GM19043 (cell line): ENCODE results near the gene ZNHIT1.
"Not testable (repeated sequence)": the region's sequence is repeated elsewhere in the genome, so short reads cannot be mapped to it uniquely, and the experiment has no call there.

Source experiments
- ATAC-seq: cut with Tn5 transposase; IDR thresholded peaks from one replicate; pipeline ENCODE4 v1.9.1; 2021; ENCODE audit warnings: low read depth; ENCODE audit not compliant: unreplicated experiment

ZNHIT1 gene

DNA sequence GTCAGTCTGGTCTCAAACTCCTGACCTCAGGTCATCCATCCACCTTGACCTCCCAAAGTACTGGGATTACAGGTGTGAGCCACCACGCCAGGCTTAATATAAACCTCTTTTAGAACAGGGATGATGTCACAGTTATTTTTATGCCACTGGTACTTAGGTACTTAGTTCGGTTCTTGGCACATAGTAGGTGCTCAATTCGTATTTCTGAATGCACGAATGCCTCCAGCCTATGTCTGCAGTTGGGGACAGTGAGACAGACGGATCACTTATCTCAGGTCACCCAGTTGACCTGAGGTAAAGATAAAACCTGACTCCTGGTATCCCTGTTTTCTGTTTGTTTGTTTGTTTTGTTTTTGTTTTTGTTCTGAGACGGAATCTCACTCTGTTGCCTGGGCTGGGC, 31.8 kb upstream of the ZNHIT1 start:
- no peak for ATAC-seq

DNA sequence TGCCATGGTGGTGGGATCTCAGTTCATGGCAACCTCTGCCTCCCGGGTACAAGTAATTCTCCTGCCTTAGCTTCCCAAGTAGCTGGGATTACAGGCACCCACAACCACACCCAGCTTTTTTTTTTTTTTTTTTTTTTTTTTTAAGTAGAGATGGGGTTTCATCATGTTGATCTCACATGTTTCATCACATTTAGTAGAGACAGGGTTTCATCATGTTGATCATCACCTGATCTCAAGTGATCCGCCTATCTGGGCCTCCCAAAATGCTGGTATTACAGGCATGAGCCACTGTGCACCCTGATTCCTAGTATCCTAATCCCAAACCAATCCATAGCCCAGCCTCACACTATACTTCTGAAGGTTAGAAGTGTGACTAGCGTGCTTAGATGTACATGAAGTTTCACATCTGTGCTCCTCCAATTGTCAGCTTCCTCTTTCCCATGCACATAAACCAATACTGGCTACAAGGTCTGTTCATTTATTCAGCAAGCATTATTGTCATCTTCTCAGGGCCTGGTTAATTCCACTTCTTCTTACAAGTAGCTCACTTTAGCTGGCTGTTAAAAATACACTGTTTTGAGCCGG, 31.0 kb upstream of the ZNHIT1 start:
- no peak for ATAC-seq

DNA sequence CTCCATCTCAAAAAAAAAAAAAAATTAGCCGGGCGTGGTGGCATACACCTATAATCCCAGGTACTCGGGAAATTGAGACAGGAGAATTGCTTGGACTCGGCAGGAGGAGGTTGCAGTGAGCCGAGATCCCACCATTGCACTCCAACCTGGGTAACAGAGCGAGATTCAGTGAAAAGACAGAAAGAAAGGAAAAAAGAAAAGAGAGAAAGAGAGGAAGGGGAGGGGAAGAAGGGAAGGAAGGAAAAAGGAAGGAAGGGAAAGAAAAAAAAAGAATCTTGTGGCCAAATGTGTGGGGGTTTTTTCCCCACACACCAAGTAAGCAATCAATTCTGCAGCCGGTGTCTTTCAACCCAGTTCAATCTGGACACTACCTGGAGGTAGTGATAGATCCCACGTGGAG, 28.9 kb upstream of the ZNHIT1 start:
- ATAC-seq, result no peak

DNA sequence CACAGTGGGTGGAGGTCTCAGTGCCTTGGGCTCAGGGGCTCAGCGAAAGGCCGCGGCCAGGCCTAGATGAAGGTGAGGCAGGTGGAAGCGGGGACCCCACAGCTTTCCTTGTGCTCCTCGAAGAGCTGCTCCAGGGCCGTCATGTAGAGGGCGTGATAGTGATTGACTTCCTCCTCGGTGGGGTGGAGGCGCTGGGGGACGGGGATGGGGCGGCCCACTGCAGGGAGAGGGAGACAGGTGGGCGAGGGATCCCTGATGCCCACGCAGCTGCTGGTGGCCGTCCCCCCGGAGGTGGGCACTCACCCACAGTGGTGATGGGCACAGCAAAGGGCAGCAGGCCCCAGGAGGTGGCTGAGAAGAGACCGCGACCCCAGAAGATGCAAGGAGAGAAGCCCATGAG, 22.1 kb upstream of the ZNHIT1 start:
- no peak for ATAC-seq

DNA sequence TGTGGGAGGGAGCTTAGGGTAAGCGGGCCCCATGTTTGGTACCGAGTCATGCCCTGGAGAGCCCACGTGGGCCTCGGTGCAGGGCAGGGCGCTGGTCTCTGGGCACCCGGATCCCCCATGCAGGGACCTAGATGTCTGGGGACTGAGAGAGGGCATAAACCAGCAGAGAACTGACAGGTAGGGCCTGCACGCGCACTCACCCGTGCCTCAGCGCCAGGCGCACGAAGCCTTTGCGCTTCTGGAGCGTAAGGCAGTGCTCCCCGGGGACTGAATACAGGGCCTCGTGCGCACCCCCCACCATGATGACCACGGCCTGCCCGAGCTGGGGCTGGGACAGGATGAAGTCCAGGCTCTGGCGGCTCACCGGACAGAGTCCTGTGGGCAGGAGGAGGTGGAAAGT, 20.0 kb upstream of the ZNHIT1 start:
- ATAC-seq, result no peak

GRCh38 chr7:101198476-101198875, 19.5 kb upstream of the ZNHIT1 start:
- ATAC-seq, result no peak

DNA sequence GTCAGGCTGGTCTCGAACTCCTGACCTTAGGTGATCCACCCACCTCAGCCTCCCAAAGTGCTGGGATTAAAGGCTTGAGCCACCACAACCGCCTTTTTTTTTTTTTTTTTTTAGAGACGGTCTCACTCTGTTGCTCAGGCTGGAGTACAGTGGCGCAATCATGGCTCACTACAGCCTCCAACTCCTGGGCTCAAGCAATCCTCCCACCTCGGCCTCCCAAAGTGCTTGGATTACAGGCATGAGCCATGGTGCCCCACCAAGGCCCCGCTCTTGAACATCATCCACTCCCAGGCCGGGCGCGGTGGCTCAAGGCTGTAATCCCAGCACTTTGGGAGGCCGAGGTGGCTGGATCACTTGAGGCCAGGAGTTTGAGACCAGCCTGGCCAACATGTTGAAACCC, 18.4 kb upstream of the ZNHIT1 start:
- not testable (repeated sequence) for ATAC-seq

- ATAC-seq, result no peak
These were observed 17.5 kb upstream of the ZNHIT1 start for GRCh38 chr7:101200504-101200861.

DNA sequence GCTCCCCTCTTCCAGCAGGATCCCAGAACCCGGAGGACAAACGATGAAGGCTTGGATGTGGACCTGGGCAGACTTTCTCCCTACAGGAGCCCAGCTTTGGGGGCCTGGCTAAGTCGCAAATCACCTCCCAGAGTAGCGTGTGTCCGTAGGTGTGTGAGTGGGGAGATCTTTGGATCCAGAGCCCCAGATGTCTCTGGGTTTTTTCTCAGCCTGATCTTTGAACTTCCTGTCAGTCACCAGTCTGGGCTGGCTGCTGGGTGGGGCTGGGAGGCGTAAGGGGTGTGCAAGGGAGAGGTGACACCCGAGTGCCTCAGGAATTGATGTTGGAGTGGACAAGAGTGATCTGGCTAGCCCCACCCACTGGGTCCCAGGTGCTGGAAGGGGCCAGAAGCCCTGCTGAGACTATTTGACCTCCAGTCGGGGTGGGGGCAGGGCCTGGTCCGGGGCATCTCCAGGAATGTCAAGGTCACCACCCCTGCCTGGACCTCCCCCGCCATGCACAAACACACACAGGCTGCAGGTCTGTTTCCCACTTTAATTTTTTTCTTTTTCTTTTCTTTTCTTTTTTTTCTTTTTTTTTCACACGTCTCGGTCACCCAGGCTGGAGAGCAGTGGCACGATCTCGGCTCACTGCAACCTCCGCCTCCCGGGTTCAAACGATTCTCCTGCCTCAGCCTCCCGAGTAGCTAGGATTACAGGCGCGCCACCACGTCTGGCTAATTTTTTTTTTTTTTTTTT, 16.9 kb upstream of the ZNHIT1 start, which contains the start of gene MOGAT3:
TSS of gene MOGAT3 (minus strand) at position 175 of the 738 bp plus-strand sequence. CDS start 182 bp downstream, outside the sequence.
- no peak for ATAC-seq

DNA sequence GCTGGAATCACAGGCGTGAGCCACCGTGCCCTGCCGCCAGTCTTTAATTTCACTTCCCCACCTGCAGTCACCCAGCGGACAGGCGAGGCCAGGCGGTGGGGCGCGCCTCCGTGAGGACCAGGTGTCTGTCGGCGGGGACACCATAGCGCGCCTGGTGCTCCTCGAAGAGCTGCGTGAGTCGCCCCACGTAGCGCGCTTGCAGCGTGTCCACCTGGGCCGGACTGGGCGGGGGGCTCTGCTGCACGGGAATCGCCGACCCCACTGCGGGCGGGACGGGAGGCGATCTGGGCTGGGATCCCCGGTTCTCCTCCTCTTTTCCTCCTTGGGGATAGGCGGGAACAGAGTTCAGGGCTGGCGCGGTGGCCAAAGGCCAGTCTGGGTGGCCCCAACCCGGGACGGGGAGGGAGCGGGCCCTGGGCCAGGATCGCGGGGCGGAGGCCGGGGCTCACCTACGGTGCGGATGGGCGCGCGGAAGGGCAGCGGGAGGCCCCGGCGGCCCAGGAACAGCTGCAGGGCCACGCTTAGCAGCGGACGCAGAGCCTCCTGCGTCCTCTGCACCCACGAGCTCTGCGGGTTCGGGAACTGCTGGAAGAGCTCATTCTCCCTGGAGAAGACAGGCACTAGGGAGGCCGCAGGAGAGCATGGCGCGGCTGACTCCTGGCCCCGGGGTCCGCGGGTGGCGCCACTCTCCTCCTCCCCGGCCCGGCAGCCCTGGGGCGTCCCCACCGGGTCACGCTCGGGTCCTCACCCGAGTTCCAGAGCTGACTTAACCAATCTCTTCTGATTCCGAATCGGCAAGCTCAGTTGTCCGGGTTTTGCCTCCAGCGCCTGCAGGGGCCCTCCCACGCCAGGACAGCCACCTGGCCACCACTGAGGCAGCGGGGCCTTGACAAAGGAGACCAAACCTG, 16.0 kb upstream of the ZNHIT1 start:
- ATAC-seq, result no peak

GRCh38 chr7:101202603-101202918, 15.4 kb upstream of the ZNHIT1 start:
- ATAC-seq, result no peak

- ATAC-seq, result not testable (repeated sequence)
These were observed 13.9 kb upstream of the ZNHIT1 start for GRCh38 chr7:101203740-101204738.

DNA sequence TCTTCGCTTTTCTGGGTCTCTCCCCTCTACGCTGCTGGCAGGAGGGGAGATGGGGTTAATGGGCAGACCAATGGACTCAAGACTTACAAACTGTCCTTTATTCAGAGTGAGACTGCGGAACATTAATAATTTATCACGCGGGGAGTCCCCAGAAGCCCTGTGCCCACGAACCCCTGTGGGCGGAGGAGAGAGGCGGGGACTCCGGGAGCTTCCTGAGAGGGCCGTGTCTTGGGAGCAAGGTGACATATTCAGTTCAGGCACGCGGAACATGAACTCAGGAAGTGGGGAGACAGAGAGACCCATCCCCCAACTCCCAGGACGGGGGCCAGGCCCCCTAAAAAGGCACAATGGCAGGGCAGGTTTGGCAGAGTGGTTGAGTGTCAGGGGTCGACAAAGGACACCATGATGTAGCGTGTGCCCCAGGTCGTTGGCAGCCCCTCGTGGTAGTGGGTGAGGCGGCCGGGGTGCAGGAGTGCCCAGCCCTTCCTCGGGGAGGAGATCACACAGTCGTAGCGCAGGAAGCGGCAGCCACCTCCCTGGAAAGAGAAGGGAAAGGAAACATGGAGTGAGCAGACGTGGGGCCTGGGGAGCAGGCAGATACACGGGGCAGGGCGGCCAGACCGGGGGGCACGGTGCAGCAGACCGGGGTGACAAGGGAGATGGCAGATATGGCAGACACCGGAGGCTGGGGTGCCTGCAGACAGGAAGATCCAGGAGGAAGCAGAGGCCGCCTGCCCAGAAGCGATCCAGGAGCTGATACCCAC, 11.9 kb upstream of the ZNHIT1 start:
- no peak for ATAC-seq

DNA sequence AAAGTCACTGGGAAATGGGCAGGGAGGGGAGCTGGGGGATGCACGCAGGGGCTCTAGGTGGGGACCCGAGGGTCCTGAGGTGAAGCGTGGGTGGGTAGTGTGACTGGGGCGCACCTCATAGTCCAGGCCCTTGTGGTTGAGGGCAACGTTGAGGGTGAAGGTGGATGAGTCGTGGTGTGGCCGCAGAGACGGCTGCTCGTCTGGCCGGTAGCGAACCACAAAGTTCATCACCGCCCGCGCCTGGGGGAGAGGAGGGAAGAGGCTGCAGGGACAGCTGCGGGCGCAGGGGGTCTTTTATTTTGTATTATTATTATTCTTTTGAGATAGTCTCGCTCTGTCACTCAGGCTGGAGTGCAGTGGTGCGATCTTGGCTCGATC, 11.3 kb upstream of the ZNHIT1 start:
- no peak for ATAC-seq

DNA sequence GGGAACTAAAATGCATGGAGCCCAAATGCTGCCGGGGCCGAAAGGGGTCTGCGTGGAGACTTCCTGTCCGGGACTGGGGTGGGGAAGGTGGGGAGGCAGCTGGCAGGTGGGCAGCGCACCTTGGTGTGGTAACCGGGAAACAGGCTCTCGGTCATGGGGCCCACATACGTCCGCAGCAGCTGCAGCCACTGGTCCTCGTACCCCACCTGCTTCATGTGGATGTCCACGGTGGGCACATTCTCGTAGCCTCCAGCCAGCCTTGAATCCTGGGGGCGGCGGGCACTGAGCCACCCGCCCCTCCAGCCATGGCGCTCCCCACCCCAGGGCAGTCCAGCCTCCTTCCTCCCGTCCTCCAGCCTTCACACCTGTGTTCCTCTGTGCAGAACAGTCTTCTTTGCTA, 10.5 kb upstream of the ZNHIT1 start:
- ATAC-seq, result no peak

- no peak for ATAC-seq
These were observed 9.2 kb upstream of the ZNHIT1 start for GRCh38 chr7:101208794-101209193.

GRCh38 chr7:101210143-101210542, 7.8 kb upstream of the ZNHIT1 start:
- no peak for ATAC-seq

DNA sequence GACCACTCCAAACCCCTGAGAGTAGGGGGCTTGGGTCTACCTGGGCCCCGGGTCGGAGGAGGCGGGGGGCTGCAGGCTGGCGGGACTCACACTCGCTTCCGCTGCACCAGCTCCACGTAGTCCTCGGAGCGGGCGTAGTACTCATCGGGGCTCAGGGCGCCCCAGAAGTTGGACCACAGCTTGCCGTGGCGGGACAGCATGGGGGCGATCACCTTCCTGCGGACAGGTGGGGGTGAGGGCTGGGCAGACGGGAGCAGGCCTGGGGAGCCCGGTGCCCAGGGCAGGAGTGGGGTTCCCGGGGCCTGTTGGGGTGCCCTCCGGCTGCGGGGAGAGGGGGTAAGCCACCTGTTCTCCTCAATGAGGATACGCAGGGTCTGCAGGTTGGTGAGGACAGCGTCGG, 6.5 kb upstream of the ZNHIT1 start:
- ATAC-seq, result no peak

- no peak for ATAC-seq
These were observed 6.0 kb upstream of the ZNHIT1 start for GRCh38 chr7:101212014-101212413.
